Islet precursor cell (in vitro differentiated cells): ENCODE measurements around the gene C9orf43.
"Not testable (repeated sequence)": the region's sequence is repeated elsewhere in the genome, so short reads cannot be mapped to it uniquely, and the experiment has no call there.

Experiments
- DNase-seq: peaks from one replicate; pipeline ENCODE4 v3.0.0-alpha.2; 2018

C9orf43 gene

GRCh38 chr9:113381909-113382411 lies 28.6 kb upstream of the C9orf43 start:
- DNase-seq, result peak; percentile 82

- peak; percentile 67 for DNase-seq
Measured at GRCh38 chr9:113386571-113387393, 23.8 kb upstream of the C9orf43 start.

- DNase-seq, result no peak
Measured at GRCh38 chr9:113387560-113388230, 22.9 kb upstream of the C9orf43 start.

- no peak for DNase-seq
Measured at GRCh38 chr9:113388833-113389232, 21.7 kb upstream of the C9orf43 start.

GRCh38 chr9:113389451-113389850 lies 21.1 kb upstream of the C9orf43 start:
- no peak for DNase-seq

- DNase-seq, result no peak
Measured at GRCh38 chr9:113390192-113390960, 20.2 kb upstream of the C9orf43 start.

- DNase-seq, result no peak
Measured at GRCh38 chr9:113391917-113392316, 18.6 kb upstream of the C9orf43 start.

GRCh38 chr9:113393281-113393680 lies 17.3 kb upstream of the C9orf43 start:
- DNase-seq, result no peak

GRCh38 chr9:113395000-113395861 lies 15.3 kb upstream of the C9orf43 start:
- no peak for DNase-seq

- peak; percentile 72 for DNase-seq
Measured at GRCh38 chr9:113397203-113397631, 13.3 kb upstream of the C9orf43 start.

GRCh38 chr9:113398796-113399195 lies 11.8 kb upstream of the C9orf43 start:
- DNase-seq, result peak; percentile 87

GRCh38 chr9:113399646-113400200 lies 10.8 kb upstream of the C9orf43 start:
- DNase-seq, result no peak

GRCh38 chr9:113401027-113401792 lies 9.3 kb upstream of the C9orf43 start, which contains the start of gene ALAD:
Gene ALAD (minus strand): TSS chr9:113401284. CDS start chr9:113393559, 7,725 bp downstream.
- peak; percentile 99 for DNase-seq

- DNase-seq, result no peak
Measured at GRCh38 chr9:113403646-113404045, 6.9 kb upstream of the C9orf43 start.

- not testable (repeated sequence) for DNase-seq
Measured at GRCh38 chr9:113406353-113406752, 4.2 kb upstream of the C9orf43 start.

GRCh38 chr9:113406873-113407511 lies 3.6 kb upstream of the C9orf43 start:
- DNase-seq, result peak; percentile 88

GRCh38 chr9:113409481-113409880 lies 1.1 kb upstream of the C9orf43 start:
- no peak for DNase-seq

GRCh38 chr9:113409883-113410206 lies 702 bp upstream of the C9orf43 start:
- no peak for DNase-seq

- DNase-seq, result peak; percentile 34
Measured at GRCh38 chr9:113416149-113416721, 5.7 kb downstream of the C9orf43 start.

GRCh38 chr9:113417370-113417769 lies 6.8 kb downstream of the C9orf43 start:
- DNase-seq, result peak; percentile 34
